Left renal pelvis (tissue), 4 donors: ENCODE measurements around the gene ENO2. TPM values are rescaled to one million over a fixed set of nuclear protein-coding genes. Genes with fewer than 3 reads are reported as not detected.
A peak's percentile ranks its signal among the peaks of the same experiment; 100 is the strongest.
"Not testable (repeated sequence)": the region's sequence is repeated elsewhere in the genome, so short reads cannot be mapped to it uniquely, and the experiment has no call there.

Experiments used
- DNase-seq, 4 donors: peaks; one replicate each; pipeline ENCODE4 v3.0.0-alpha.2; 2013; ENCODE audit warnings: low read depth in 4 of 4, low spot score in 3 of 4
- polyA plus RNA-seq, 4 donors: library from polyadenylated mRNA; unstranded; fragments of 120-200 nt; gene quantifications; one replicate each; pipeline ENCODE4 v1.2.1, GENCODE V29; 2013; ENCODE audit not compliant: insufficient read length in 4 of 4

The ENO2 gene
- 10 to 100 TPM; 10.5 to 16.4 (median 14.2) TPM for polyA plus RNA-seq

DNA sequence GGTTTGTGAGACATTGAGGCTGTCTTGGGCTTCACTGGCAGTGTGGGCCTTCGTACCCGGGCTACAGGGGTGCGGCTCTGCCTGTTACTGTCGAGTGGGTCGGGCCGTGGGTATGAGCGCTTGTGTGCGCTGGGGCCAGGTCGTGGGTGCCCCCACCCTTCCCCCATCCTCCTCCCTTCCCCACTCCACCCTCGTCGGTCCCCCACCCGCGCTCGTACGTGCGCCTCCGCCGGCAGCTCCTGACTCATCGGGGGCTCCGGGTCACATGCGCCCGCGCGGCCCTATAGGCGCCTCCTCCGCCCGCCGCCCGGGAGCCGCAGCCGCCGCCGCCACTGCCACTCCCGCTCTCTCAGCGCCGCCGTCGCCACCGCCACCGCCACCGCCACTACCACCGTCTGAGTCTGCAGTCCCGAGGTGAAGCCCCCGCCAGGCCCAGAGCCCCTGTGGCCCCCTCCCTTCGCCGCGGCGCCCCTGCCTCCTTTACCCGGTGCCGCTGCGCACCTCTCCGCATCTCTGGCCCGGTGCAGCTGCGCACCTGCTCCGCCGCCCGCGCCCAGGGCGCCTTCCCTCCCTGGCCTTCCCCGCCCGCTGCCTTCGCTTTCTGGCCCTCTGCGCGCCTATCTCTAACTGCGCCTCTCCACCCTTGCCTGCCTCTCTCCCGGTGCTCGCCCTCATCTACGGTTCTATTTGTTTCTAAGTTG lies at the start of gene ENO2:
TSS of gene ENO2 (plus strand) at position 335 of the 701 bp plus-strand sequence. CDS start 1,253 bp downstream, outside the sequence.
- no peak for DNase-seq

- DNase-seq = not testable (repeated sequence)
These were observed 49.1 kb upstream of the ENO2 start for GRCh38 chr12:6865307-6865706.

GRCh38 chr12:6866163-6866919 lies 48.0 kb upstream of the ENO2 start:
- DNase-seq = no peak

- no peak for DNase-seq
These were observed 47.4 kb upstream of the ENO2 start for GRCh38 chr12:6866920-6867412.

DNA sequence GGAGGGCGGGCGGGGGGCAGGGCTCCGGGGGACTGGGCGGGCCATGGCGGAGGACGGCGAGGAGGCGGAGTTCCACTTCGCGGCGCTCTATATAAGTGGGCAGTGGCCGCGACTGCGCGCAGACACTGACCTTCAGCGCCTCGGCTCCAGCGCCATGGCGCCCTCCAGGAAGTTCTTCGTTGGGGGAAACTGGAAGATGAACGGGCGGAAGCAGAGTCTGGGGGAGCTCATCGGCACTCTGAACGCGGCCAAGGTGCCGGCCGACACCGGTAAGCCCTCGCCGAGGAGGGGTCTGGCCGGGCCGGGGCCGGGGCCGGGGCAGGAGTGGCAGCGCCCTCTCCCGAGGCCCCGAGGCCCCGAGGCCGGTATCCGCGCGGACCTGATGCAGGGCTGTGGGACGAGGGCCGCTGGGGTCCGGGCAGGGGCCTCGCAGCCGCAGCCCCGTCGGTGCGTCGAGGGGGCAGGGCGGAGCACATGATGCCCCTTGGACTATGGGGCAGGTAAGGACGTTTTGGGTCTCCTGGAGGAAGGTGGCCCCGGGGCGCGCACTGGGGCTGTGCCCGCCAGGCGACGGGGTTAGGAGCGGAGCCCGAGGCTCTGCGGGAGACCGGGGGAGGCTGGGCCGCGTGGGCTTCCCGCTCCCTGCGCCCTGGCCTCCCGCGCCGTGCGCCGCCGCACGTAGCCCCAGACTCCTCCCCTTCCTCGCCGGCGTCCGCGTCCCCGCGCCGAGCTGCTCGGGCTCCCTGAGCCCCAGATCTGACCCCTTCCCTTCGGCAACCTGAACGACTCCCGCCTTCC lies 46.8 kb upstream of the ENO2 start, which contains the start of gene TPI1:
TSS of gene TPI1 (plus strand) at position 119 of the 798 bp plus-strand sequence. CDS start at position 155, 36 bp downstream.
- DNase-seq = no peak

- no peak for DNase-seq
These were observed 46.0 kb upstream of the ENO2 start for GRCh38 chr12:6868211-6869048.

DNA sequence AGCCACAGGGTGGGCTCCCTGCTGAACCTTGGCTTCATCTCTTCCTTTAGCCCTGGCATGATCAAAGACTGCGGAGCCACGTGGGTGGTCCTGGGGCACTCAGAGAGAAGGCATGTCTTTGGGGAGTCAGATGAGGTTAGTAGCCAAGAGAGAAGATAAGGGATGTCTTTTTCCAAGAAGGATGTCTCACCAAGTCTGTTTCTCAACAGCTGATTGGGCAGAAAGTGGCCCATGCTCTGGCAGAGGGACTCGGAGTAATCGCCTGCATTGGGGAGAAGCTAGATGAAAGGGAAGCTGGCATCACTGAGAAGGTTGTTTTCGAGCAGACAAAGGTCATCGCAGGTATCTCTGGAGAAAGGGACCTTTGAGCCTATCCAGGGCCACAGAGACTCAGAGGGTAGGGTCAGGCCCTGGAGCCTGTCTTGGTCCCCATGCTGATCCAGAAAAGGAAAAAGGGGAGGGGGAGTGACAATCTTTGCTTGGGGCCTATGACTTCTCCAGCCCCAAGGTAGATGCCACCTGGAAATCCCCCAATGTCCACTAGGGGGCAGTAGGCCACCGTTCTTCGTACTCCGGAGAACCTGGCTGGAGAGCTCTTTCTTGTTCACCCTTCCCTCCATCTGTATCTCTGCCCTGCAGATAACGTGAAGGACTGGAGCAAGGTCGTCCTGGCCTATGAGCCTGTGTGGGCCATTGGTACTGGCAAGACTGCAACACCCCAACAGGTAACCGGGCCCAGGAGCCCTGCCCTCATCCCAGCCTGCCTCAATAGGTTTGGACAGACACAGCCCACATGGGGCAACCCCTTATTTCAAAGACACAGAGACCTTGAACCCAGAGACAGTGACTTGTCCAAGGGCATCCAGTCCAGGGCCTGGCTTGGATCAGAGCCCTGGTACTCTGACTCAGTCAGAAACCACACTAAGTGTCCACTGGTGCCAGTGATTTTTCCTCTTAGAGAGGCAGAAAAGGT lies 45.0 kb upstream of the ENO2 start:
- peak in 2 of 4 donors; percentile 67 to 76 for DNase-seq

- not testable (repeated sequence) for DNase-seq
These were observed 44.1 kb upstream of the ENO2 start for GRCh38 chr12:6870304-6870703.

- DNase-seq = no peak
These were observed 43.1 kb upstream of the ENO2 start for GRCh38 chr12:6871052-6871957.

GRCh38 chr12:6872073-6873048 lies 42.0 kb upstream of the ENO2 start:
- peak in 2 of 4 donors; percentile 70 to 72 for DNase-seq

DNA sequence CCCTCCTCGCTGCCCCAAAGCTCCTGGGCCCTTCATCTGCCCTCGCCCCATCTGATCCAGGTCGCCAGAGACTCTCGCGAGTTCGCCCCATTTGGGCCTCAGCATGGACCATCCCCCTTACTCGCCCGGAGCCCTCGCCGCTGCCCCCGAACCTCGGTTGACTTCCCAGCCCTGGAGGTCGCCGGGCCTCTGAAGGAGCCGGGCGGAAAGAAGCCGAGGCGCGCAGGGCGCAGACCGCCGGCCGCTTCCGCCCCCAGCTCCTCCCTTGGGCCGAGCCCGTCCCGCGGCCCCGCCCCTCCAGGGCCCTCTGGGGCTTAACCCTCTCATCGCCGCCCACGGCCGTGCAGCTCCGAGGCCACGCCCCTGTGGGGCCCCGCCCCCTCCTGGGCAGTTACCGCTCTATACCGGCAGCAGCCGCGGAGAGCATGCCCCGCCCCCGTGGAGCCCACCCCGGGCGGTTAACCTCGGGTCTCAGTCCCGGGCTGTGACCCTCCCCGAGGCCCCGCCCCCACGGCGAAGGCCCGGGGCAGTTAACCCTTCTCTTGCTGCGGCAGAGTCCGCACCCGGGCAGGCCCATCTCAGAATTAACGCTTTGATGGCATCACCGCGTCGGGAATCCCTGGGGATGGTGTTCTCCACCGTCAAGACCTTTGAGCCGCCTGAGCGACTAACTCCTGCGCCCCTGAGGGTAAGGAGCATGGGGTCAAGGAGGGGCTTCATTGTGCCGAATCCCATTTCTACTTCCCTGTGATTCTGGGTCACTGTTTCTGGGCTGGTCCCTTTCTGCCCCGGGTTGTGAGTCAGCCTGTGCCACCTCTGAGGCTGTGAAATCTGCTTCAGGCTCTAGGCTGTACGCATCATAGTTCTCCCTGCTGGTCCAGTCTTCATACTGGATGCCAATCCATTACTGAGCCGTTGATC lies 41.0 kb upstream of the ENO2 start, which contains the start of gene SPSB2:
TSS of gene SPSB2 (minus strand) at position 210 of the 921 bp plus-strand sequence. CDS start 402 bp downstream, outside the sequence.
- DNase-seq = peak; percentile 94 to 97 (median 96)

GRCh38 chr12:6874015-6874368 lies 40.4 kb upstream of the ENO2 start:
- DNase-seq = not testable (repeated sequence)

DNA sequence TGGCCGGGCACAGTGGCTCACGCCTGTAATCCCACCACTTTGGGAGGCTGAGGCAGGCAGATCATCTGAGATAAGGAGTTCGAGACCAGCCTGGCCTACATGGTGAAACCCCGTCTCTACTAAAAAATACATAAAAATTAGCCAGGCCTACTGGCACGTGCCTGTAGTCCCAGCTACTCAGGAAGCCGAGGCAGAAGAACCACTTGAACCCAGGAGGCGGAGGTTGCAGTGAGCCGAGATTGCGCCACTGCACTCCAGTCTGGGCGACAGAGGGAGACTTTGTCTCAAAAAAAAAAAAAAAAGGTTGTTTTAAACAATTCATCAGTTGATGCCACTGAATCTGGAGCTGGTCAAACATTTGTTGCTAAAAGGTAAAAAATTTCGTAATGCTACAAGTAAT lies 34.6 kb upstream of the ENO2 start:
- not testable (repeated sequence) for DNase-seq

DNA sequence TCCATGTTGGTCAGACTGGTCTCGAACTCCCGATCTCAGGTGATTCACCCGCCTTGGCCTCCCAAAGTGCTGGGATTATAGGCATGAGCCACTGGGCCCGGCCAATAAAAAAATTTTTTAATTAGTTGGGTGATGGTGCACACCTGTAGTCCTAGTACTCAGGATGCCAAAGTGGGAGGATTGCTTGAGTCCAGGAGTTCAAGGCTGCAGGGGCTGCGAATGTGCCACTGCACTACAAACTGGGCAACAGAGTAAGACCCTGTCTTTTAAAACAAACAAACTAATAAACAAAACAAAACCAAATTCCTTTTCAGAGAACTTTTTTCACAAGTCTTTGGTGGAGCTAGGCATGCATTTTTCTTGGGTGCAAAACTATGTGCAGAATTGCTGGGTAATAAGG lies 31.1 kb upstream of the ENO2 start:
- no peak for DNase-seq

- no peak for DNase-seq
These were observed 30.7 kb upstream of the ENO2 start for GRCh38 chr12:6883683-6884082.
